Activated CD8-positive, alpha-beta memory T cell treated with anti-CD3 and anti-CD28 coated beads, Interleukin-2, amount 50 U/mL, for 1 hour (primary cell): ENCODE measurements around the gene LRRC49.

Experiments used
- DNase-seq: peaks from one replicate; pipeline ENCODE4 v3.0.0-alpha.2; 2020; ENCODE audit errors: extremely low read depth

Gene LRRC49

DNA sequence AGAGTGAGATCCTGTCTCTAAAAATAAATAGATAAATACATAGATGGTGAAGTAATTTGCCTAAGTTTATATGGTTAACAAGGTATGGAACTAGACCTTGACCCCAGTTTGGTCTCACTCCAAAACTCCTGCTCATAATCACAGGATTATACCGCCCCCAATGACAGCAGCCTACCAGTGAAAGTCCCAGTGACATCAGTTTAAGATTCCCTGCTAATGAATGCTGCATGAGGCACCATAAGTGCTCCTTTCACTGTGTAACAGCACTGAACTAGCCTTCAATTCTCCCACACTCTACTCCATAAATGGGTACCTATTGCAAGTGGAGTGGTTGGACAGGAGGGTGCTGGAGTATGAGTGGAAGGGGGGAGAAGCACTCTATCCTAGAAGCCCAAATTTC is 199.0 kb downstream of the LRRC49 start:
- DNase-seq = no peak

DNA sequence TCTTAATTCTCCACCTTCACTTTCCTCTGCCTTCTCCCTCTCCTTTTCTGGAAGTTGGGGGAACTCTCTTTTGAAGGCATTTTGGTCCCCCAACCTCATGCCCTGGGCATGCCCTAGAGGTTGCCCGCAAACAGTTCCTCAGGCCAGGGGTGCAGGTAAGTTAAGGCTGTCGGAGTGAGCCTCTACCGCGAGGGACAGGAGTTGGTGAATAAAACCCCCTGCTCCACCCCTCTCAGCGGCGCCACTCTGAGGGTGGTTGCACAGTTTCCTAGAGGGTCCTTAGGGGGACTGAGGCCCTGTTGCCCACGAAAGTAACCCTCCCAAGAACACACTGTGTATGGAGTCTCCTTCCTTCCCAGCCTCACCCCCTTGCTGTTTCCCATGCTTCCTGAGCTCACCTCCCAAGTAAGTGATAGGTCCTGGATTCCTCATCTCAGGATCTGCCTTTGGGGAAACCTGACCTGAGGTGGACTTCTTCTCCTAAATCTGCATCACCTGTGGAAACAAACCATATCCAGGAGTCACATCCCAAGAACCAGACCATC is 199.5 kb downstream of the LRRC49 start:
- DNase-seq = no peak

DNA sequence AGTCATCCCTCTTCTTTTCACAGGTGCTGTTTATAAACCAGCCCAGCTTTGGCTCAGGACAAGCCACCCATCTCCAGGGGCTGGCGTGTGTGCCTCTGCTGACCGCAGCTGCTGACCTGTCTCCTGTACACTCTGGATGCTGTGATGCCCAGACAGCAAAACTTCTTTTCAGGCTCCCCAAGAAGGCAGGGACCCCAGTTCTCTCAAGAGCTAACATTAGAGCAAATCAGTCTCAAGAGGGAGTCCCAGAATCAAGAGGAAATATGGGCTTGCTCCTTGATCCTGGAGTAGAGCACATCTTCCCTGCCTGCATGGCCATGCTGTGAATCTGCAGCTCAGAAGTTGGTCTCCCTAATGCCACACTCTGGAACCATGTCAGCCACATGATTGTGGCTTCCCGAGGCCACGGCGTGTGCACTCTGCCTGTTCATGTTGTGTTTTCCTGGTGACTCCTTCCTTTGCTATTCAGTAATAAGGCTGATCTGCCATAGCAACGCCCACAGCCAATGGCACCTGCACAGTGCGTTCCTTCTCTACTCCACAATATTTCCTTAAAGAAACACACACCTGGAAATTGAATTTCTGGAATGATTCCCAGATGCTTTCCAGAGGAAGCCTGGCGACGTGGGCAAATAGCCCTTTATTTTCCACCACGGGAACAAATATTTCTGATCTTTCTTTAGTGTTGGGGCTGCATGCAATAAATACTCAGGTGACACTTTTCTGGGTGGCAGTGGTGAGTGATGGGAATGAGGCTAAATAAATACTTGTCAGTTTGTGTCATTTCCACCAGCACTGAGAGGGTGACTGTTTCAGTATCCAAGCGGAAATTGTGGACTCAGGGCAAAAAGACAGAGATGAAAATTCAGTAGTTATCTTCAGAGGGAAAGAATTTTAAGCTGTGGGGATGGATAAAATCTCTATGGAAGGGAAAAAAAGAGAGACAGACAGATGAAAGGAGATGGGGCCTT is 200.7 kb downstream of the LRRC49 start:
- no peak for DNase-seq

DNA sequence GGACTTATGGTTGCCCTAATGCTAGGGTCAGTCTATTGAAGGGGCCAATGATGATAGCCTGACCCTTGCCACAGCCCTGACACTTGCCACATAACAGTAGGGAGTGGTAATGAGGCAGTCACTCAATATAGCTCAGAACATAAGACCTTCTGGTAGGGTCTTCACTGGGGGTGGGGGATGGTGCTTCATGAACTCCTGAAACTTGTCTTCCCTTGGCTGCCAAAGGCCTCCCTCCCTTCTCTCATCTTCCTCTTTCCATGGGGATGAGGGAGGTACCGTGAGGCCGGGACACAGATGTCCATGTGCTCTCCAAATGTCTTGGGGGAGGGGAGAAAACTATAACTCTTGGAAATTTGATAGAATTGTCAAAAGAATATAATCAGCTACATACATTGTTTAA is 201.5 kb downstream of the LRRC49 start:
- DNase-seq = no peak

DNA sequence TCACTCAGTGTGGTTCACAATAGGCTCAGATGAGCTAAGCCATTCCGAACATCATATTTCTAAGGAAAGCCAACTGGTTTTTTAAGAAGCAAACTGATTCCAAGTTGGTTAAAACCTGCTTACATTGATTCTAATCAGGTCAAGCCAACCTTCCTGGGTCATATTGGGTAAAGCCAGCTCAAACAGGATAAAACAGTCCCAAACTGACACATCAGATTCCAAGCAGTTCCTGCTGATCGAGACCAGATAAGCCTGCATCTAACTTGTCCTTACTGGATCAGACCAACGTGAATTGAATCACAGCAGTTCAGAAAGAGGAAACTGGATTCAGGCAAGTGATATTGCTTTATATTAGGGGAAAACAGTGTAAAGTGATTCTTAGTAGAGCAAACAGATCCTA is 204.1 kb downstream of the LRRC49 start:
- DNase-seq = no peak

DNA sequence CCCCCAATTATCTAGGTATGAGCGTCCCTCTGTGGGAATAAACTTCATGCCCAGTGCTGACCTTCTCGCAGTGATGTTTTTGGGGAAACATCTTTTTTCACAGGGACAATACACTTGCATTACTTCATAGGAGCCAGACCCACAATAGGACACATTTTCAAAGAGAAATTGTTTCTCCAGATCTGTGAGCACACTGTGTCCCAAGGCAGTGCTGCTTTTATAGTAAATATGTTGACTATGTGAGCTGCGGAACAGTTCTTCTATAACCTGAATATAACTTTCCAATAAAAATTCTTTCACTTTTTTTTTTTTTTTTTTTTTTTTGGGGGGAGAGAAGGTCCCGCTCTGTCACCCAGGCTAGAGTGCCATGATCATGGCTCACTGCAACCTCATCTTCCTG is 205.3 kb downstream of the LRRC49 start:
- no peak for DNase-seq

DNA sequence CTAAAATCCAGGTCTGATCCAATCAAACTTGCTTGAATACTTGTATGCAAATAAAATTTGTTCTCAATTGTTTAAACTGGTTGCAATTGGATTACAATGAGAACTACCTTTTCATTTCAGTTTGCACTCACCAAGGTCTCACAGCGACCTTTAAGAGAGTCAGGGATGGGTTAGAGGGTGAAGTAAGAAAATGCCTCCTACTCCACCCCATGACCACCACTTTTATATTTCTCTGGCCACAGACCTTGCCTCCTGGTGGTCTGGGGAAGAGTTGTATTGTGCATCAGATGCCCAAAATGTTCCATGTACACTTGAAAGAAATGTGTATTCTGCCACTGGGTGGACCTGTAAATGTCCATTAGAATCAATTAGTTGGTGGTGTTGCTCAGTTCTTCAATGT is 206.3 kb downstream of the LRRC49 start:
- no peak for DNase-seq
